ENCODE measurements around the gene LIPA.

Gene LIPA

DNA sequence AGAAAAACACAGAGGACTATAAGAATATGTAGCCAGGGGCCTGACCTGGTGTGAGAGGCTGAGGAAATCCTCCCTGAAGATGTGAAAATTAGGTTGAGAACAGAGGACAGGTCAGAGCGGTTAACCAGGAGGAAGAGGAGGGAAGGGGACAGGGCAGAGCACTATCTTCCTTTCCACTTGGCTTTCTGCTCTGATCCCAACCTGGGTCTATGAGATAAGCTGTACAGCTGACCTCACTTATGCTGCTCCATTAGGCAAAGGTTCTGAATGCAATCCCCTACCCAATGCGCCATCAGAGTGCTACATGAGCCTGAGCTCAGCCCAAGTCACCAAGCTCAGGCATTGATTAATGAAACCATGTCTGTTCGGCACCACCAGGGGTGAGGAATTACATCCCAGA, 10.5 kb downstream of the LIPA start:
- no peak overlapping the region for H3K27ac Mint-ChIP-seq
- no peaks in the 10 kb centered on the region for H3K27me3 Mint-ChIP-seq
- peaks cover 35% of the 10 kb centered on the region for H3K4me1 Mint-ChIP-seq
- H3K36me3 Mint-ChIP-seq = peaks cover 28% of the 10 kb centered on the region
- DNase-seq (ENCODE audit: low spot score in 2 of 2) (no peak), ATAC-seq (ENCODE audit: low read depth) (no peak)
- H3K4me3 Mint-ChIP-seq = no peak overlapping the region
- no peaks in the 10 kb centered on the region for H3K9me3 Mint-ChIP-seq

DNA sequence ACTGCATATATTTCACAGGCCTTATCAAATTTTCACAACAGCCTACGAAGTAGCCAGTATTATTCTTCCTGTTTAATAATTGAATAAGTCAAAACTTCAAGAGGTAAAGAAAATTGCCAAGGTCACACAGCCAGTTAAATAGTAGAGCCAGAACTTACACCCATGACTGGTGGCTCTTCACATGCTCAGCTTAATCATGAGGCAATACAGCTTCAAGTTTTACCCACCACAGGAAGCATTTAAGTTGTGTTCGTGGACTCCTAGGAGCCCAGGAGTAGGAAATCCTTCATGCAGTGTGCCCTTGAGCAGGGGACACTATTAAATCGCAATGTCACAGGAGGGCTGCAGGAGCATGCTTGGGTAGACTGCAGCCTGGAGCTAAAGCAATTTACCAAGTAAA, 11.1 kb downstream of the LIPA start:
- DNase-seq (ENCODE audit: low spot score in 2 of 2) (no peak), ATAC-seq (ENCODE audit: low read depth) (no peak)
- Mint-ChIP-seq H3K4me3 (no peak overlapping the region), H3K36me3 (peaks cover 26% of the 10 kb centered on the region), H3K9me3 (no peaks in the 10 kb centered on the region), H3K4me1 (peaks cover 30% of the 10 kb centered on the region), H3K27me3 (no peaks in the 10 kb centered on the region), H3K27ac (no peak overlapping the region)

DNA sequence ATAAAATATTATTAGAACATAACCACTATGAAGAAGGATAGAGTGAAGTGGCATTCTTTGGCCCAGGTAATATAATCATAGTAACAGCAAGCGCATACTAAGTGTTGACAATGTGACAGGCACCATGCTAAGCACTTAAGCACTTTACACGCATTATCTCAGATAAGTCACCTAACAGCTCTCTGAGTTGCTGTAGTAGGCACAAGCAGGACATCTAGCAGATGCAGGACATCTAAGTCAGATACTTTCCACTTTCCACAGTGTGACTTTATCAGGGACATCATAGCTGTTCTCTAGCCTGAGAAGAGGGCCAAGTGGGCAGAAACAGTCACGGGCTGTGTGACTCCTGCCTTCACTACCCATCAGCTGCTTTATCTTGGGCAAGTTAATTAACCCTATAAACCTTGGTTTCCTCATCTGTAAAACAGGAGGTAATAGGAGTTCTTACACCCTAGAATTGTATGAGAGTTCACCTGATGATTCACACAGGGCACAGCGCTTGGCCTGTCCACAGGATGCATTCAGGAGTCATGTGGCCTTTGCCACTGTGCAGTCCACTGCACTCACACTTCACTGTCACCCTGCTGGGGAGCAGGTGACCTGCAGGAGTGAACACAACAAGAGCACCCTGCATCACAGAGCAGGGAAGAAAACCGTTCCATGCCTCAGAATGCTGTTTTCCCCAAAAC, 12.5 kb downstream of the LIPA start:
- Mint-ChIP-seq H3K4me3 (no peak overlapping the region), H3K4me1 (peaks cover 32% of the 10 kb centered on the region), H3K9me3 (no peaks in the 10 kb centered on the region), H3K36me3 (peaks cover 35% of the 10 kb centered on the region), H3K27me3 (no peaks in the 10 kb centered on the region), H3K27ac (no peak overlapping the region)
- no peak for ATAC-seq (ENCODE audit: low read depth)
- no peak for DNase-seq (ENCODE audit: low spot score in 2 of 2)

DNA sequence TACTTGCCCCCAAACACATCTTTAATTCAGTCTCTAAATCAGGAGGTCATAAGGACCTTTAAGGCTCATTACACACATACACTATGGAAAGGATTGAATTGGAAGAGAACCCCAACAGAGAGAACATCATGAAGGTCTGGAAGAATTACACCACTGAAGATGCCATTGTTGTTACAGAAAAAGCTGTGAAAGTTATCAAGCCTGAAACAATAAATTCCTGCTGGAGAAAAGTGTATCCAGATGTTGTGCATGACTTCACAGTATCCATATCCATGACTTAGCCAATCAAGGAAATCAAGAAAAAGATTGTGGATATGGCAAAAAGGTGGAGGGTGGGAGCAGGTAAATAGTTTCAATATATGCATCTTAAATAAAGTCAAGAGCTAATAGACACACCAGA, 13.7 kb downstream of the LIPA start:
- H3K36me3 Mint-ChIP-seq = peaks cover 42% of the 10 kb centered on the region
- H3K9me3 Mint-ChIP-seq = no peaks in the 10 kb centered on the region
- ATAC-seq (ENCODE audit: low read depth) = no peak
- H3K4me1 Mint-ChIP-seq = peaks cover 19% of the 10 kb centered on the region
- H3K4me3 Mint-ChIP-seq = no peak overlapping the region
- no peak overlapping the region for H3K27ac Mint-ChIP-seq
- no peak for DNase-seq (ENCODE audit: low spot score in 2 of 2)
- H3K27me3 Mint-ChIP-seq = no peaks in the 10 kb centered on the region

DNA sequence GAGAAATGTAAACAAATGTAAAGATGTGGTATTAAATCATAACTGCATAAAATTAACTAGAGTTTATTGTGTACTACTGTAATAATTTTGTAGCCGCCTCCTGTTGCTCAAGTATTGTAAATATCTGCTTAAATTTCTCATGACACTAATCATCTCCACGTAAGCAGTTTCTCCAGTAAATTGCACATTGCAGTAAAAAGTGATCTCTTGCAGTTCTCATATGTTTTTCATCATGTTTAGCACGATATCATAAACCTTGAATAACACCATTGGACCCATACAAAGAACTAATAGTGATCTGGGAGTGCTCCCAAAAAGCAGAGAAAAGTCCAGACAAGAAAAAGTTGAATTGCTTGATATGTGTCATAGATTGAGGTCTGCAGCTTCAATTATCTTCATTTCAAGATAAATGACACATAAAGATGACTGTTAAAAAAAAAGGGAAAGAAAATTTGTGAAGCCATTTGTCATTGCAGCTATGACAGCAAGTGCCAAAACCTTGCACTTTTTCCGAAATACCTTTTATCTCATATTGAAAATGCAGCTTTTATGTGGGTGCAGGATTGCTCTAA, 15.3 kb downstream of the LIPA start:
- Mint-ChIP-seq H3K9me3 (no peaks in the 10 kb centered on the region), H3K4me3 (no peak overlapping the region), H3K4me1 (peaks cover 14% of the 10 kb centered on the region), H3K27me3 (no peaks in the 10 kb centered on the region), H3K27ac (no peak overlapping the region), H3K36me3 (peaks cover 49% of the 10 kb centered on the region)
- DNase-seq (ENCODE audit: low spot score in 2 of 2) = no peak
- ATAC-seq (ENCODE audit: low read depth) = no peak

DNA sequence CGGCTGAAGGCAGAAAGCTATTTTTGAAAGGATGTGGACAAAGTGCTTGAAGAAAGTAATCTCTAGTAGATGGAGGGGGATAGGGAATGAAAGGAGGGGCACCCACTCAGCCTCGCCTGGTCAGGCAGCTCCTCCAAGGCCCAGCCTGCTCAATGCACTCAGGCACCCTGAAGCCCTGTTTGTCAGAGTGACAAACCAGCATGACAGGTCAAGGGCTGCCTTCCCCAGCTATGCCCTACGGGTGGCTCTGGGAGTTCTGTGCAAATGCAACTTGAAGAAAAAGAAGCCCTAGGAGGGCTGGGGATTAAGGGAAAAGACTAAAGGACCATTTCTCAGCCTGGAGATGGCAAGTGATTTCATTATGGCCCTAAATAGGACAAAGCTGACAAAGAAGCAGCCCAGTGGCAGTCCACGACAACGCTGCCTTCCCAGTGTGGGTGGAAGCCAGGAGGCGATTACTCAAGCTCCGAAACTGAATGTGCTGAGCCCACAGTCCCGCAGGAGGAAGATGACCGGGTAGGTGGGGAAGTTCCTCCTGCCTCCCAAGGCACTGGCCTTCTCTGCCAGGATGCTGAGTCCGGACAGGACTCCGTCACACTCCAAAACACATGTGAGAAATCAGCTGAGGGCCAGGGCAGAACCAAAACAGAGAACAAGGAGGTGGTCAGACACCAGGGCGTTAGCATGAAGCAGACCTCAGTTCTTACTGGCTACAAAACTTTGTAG, 16.3 kb downstream of the LIPA start:
- ATAC-seq (ENCODE audit: low read depth) = no peak
- no peak overlapping the region for H3K27ac Mint-ChIP-seq
- peaks cover 7% of the 10 kb centered on the region for H3K4me1 Mint-ChIP-seq
- DNase-seq (ENCODE audit: low spot score in 2 of 2) = no peak
- no peaks in the 10 kb centered on the region for H3K27me3 Mint-ChIP-seq
- no peaks in the 10 kb centered on the region for H3K9me3 Mint-ChIP-seq
- peaks cover 46% of the 10 kb centered on the region for H3K36me3 Mint-ChIP-seq
- no peak overlapping the region for H3K4me3 Mint-ChIP-seq

DNA sequence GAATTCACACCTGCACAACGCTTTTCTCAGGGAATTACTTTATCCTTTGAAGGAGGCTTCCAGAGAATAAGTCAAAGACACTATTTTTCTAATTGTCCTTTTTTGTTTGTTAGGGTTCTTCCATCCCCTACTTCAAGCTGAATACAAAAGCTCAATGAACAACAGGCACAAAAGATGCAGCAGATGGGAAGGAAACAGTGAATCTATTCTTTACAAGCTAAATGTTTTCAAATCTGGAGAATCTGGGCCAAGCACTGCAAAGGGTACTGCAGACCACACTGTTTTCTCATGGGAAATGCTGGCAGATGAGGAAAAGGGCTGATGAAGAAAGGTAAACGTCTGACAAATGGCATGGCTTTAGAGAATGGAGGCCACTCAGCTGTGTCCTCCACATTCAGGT, 18.5 kb downstream of the LIPA start:
- Mint-ChIP-seq H3K27ac (no peak overlapping the region), H3K4me1 (peaks cover 3% of the 10 kb centered on the region), H3K36me3 (peaks cover 39% of the 10 kb centered on the region), H3K4me3 (no peak overlapping the region), H3K27me3 (no peaks in the 10 kb centered on the region), H3K9me3 (no peaks in the 10 kb centered on the region)
- no peak for DNase-seq (ENCODE audit: low spot score in 2 of 2)
- no peak for ATAC-seq (ENCODE audit: low read depth)

DNA sequence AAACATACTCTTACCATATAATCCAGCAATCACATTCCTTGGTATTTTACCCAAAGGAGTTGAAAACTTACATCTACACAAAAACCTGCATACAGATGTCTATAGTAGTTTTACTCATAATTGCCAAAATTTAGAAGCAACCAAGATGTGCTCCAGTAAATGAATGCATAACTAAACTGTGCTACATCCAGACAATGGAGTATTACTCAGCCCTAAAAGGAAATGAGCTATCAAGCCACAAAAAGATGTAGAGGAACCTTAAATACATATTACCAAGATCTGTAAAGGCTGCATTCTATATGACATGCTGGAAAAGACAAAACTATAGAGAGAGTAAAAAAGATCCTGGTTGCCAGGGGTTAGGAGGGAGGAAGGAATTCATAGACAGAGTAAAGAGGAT, 22.6 kb downstream of the LIPA start:
- H3K9me3 Mint-ChIP-seq = no peaks in the 10 kb centered on the region
- peaks cover 34% of the 10 kb centered on the region for H3K36me3 Mint-ChIP-seq
- no peaks in the 10 kb centered on the region for H3K27me3 Mint-ChIP-seq
- no peak overlapping the region for H3K4me3 Mint-ChIP-seq
- ATAC-seq (ENCODE audit: low read depth) (no peak), DNase-seq (ENCODE audit: low spot score in 2 of 2) (no peak)
- H3K4me1 Mint-ChIP-seq = no peaks in the 10 kb centered on the region
- no peak overlapping the region for H3K27ac Mint-ChIP-seq

DNA sequence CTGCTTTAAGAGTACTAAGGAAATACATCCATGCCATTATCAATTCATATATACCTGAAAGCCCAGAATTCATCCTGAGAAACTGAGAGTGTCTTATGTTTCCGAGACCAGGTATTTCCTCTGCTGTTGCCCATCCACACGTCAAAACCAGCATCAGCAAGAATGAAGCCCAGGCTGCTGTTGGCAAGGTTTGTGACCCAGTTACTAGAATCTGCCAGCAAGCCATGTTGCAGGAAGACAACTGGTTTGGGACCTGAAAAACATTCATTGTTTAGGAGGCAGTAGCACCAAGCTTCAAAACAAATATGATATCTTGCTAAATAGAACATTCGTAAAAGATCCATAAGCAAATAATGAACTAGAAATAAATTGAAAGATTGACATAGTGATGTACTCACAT, 23.4 kb downstream of the LIPA start:
- no peaks in the 10 kb centered on the region for H3K9me3 Mint-ChIP-seq
- H3K27me3 Mint-ChIP-seq = no peaks in the 10 kb centered on the region
- DNase-seq (ENCODE audit: low spot score in 2 of 2) (no peak), ATAC-seq (ENCODE audit: low read depth) (no peak)
- no peak overlapping the region for H3K27ac Mint-ChIP-seq
- no peak overlapping the region for H3K4me3 Mint-ChIP-seq
- H3K4me1 Mint-ChIP-seq = no peaks in the 10 kb centered on the region
- peaks cover 35% of the 10 kb centered on the region for H3K36me3 Mint-ChIP-seq

DNA sequence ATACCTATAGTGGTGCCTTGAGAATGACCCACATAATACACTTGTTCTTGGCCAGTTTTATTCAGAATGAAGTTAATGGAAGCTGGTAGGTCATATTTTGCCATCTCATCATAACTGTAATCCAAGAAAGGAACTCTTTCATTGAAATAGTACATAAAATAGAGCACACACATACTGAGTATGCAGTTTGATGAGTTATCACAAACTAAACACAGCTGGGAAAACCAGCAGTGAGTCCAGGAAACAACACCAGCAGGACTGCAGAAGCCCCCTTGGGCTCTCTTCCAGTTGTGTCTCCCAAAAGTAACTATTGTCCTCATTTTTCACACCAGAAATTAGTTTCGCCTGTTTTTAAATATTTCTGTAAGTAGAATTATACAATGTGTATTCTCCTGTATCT, 24.7 kb downstream of the LIPA start:
- Mint-ChIP-seq H3K27me3 (no peaks in the 10 kb centered on the region), H3K9me3 (no peaks in the 10 kb centered on the region), H3K4me1 (no peaks in the 10 kb centered on the region), H3K36me3 (peaks cover 32% of the 10 kb centered on the region), H3K27ac (no peak overlapping the region), H3K4me3 (no peak overlapping the region)
- ATAC-seq (ENCODE audit: low read depth) = no peak
- DNase-seq (ENCODE audit: low spot score in 2 of 2) = no peak

DNA sequence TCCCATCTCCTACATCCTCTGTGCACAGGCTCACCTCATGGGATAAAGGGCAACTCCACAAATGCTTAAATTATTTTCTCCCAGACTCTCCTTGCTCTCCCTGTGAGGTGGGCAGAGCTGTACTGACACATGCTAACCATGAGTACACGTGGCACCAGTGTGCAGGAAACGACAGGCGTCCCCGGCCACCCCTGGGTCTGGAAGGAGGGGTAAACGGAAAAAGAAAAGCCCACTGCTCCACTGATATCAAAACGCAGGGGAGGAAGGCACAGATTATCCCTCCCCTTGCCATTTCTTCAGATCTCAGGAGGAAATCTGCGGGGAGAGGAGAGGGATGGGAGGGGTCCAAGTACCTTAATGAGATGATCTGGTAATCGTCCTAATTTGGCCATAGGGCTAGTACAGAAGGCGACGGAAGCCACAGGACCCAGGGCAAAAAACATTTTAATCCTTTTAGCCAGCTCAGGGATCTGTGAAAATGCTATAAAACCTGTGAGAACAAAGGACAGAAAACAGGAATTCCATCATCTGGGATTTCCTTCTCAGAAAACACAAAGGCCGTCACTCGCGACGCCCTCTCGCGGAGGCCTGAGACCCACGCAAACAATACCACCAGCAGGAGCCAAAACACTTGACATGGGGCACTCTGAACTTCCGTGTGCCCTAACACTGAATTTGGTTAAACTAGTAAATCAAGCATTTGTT, 26.7 kb downstream of the LIPA start:
- Mint-ChIP-seq H3K9me3 (no peaks in the 10 kb centered on the region), H3K36me3 (peaks cover 32% of the 10 kb centered on the region), H3K4me1 (no peaks in the 10 kb centered on the region), H3K4me3 (peak overlapping the region; percentile 49), H3K27me3 (no peaks in the 10 kb centered on the region), H3K27ac (no peak overlapping the region)
- no peak for DNase-seq (ENCODE audit: low spot score in 2 of 2)
- ATAC-seq (ENCODE audit: low read depth) = no peak

DNA sequence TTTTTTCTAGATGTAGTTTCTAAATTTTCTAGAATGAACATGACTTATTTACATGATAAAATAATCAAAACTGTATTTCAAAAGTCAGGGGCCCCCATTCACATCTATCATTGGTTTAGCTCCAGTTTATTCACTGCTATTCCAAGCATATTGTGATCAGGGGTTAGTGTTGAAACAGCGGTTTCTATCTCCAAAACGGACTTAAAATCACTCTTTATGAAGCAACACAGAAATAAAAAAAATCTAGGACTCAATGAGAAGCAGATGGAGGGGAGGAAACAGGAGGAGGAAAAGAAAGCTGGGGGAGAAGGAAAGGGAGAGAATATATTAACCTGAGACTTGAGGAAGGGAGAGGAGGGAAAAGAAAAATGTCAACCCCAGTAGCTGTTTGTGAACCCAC, 29.7 kb downstream of the LIPA start:
- DNase-seq (ENCODE audit: low spot score in 2 of 2) (no peak), ATAC-seq (ENCODE audit: low read depth) (no peak)
- no peak overlapping the region for H3K4me3 Mint-ChIP-seq
- no peak overlapping the region for H3K27ac Mint-ChIP-seq
- peaks cover 18% of the 10 kb centered on the region for H3K36me3 Mint-ChIP-seq
- H3K9me3 Mint-ChIP-seq = no peaks in the 10 kb centered on the region
- no peaks in the 10 kb centered on the region for H3K27me3 Mint-ChIP-seq
- H3K4me1 Mint-ChIP-seq = peaks cover 5% of the 10 kb centered on the region

DNA sequence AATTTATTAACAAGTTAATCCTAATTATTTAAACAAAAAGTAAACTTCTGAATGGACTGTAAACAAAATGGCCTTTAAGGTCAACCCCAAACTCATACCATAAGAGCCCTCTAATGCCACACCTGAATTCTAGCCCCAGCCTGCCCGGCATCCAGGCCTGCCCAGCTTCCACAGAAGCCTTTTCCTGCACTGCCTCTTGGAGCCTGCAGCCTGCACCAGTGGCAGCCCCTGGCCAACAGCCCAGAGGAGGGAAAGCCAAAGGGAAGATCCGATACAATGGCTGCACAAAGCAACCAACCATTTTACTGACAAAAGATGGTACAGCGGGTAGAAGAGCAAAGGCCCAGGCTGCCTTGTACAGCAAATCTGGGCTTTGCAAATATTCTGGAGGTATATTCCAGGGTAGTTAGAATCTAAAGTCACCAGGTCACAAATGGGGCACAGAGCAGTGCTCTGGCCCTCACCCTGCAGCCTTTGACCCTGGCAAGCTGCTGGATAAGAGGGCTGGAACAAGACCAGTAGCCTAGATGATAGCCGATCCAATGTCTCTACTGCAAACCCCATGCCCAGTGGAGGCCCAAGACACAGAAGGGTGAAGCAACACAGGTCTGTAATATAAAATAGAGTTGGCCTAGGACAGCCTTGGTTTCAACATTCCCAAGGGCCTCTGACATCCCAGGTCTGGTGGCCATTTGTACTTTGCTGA, 31.9 kb downstream of the LIPA start:
- Mint-ChIP-seq H3K9me3 (no peaks in the 10 kb centered on the region), H3K27me3 (no peaks in the 10 kb centered on the region), H3K4me3 (no peak overlapping the region), H3K4me1 (peaks cover 5% of the 10 kb centered on the region), H3K36me3 (peaks cover 13% of the 10 kb centered on the region), H3K27ac (no peak overlapping the region)
- no peak for DNase-seq (ENCODE audit: low spot score in 2 of 2)
- no peak for ATAC-seq (ENCODE audit: low read depth)

Data from memory B cell (primary cell).